ENCODE results near the gene AHNAK. TPM values are rescaled to one million over a fixed set of nuclear protein-coding genes. Genes with fewer than 3 reads are reported as not detected.

AHNAK gene
- total RNA-seq, 1 donor from 2014 or later: 302 TPM

GRCh38 chr11:62540804-62541701, 5.6 kb downstream of the AHNAK start:
- DNase-seq (ENCODE audit: extremely low spot score, unreplicated experiment): no peak
- no peak for TF ChIP-seq CTCF (conservative IDR thresholded peaks at IDR 0.05)
- H3K36me3 Mint-ChIP-seq: peaks cover 11% of the 10 kb centered on the region
- peak overlapping the region; percentile 97 for H3K27ac Mint-ChIP-seq
- H3K4me1 Mint-ChIP-seq (ENCODE audit: unreplicated experiment): peaks cover 41% of the 10 kb centered on the region
- H3K4me3 Mint-ChIP-seq: peak overlapping the region; percentile 97
- no peaks in the 10 kb centered on the region for H3K9me3 Mint-ChIP-seq
- H3K27me3 Mint-ChIP-seq: no peaks in the 10 kb centered on the region

- peak overlapping the region; percentile 62 for H3K4me3 Mint-ChIP-seq
- no peak for TF ChIP-seq CTCF (conservative IDR thresholded peaks at IDR 0.05)
- DNase-seq (ENCODE audit: extremely low spot score, unreplicated experiment): no peak
- peak overlapping the region; percentile 74 for H3K27ac Mint-ChIP-seq
- peaks cover 17% of the 10 kb centered on the region for H3K36me3 Mint-ChIP-seq
- H3K27me3 Mint-ChIP-seq: no peaks in the 10 kb centered on the region
- no peaks in the 10 kb centered on the region for H3K9me3 Mint-ChIP-seq
- peaks cover 45% of the 10 kb centered on the region for H3K4me1 Mint-ChIP-seq (ENCODE audit: unreplicated experiment)
Observed at GRCh38 chr11:62539238-62539925, 7.2 kb downstream of the AHNAK start.

- Mint-ChIP-seq H3K9me3 (no peaks in the 10 kb centered on the region), H3K4me1 (ENCODE audit: unreplicated experiment) (peaks cover 43% of the 10 kb centered on the region), H3K36me3 (peaks cover 23% of the 10 kb centered on the region), H3K27ac (peak overlapping the region; percentile 74), H3K27me3 (no peaks in the 10 kb centered on the region), H3K4me3 (peak overlapping the region; percentile 62)
- no peak for TF ChIP-seq CTCF (conservative IDR thresholded peaks at IDR 0.05)
- DNase-seq (ENCODE audit: extremely low spot score, unreplicated experiment): no peak
Observed at GRCh38 chr11:62538470-62539237, 8.0 kb downstream of the AHNAK start.

- no peaks in the 10 kb centered on the region for H3K27me3 Mint-ChIP-seq
- no peak for DNase-seq (ENCODE audit: extremely low spot score, unreplicated experiment)
- H3K27ac Mint-ChIP-seq: peak overlapping the region; percentile 70
- peaks cover 38% of the 10 kb centered on the region for H3K36me3 Mint-ChIP-seq
- peaks cover 27% of the 10 kb centered on the region for H3K4me1 Mint-ChIP-seq (ENCODE audit: unreplicated experiment)
- no peak for TF ChIP-seq CTCF (conservative IDR thresholded peaks at IDR 0.05)
- no peaks in the 10 kb centered on the region for H3K9me3 Mint-ChIP-seq
- H3K4me3 Mint-ChIP-seq: peak overlapping the region; percentile 34
Observed at GRCh38 chr11:62536301-62536957, 10.2 kb downstream of the AHNAK start.

- no peak for TF ChIP-seq CTCF (conservative IDR thresholded peaks at IDR 0.05)
Observed at GRCh38 chr11:62535802-62536201, 10.8 kb downstream of the AHNAK start.

More at GRCh38 chr11:62535802-62536201, 10.8 kb downstream of the AHNAK start:
- no peaks in the 10 kb centered on the region for H3K9me3 Mint-ChIP-seq
- DNase-seq (ENCODE audit: extremely low spot score, unreplicated experiment): no peak
- H3K4me3 Mint-ChIP-seq: no peak overlapping the region
- no peak overlapping the region for H3K27ac Mint-ChIP-seq
- no peaks in the 10 kb centered on the region for H3K27me3 Mint-ChIP-seq
- peaks cover 44% of the 10 kb centered on the region for H3K36me3 Mint-ChIP-seq
- H3K4me1 Mint-ChIP-seq (ENCODE audit: unreplicated experiment): peaks cover 21% of the 10 kb centered on the region
